NCI-H2171 (cell line): Measurements from ENCODE around the gene C16orf89.

Experiments
- DNase-seq: peaks from one replicate; lab custom pipeline; 2025; lab: John Stamatoyannopoulos, UW

Gene C16orf89

GRCh38 chr16:5003828-5004227 is 61.9 kb downstream of the C16orf89 start:
- DNase-seq: no peak

- DNase-seq: no peak
Observed at GRCh38 chr16:5003211-5003610, 62.5 kb downstream of the C16orf89 start.

GRCh38 chr16:5002699-5003143 is 63.0 kb downstream of the C16orf89 start:
- DNase-seq: no peak

- DNase-seq: no peak
Observed at GRCh38 chr16:5001986-5002385, 63.8 kb downstream of the C16orf89 start.

GRCh38 chr16:5001571-5001970 is 64.2 kb downstream of the C16orf89 start:
- DNase-seq: no peak

GRCh38 chr16:5000573-5001001 is 65.2 kb downstream of the C16orf89 start:
- DNase-seq: no peak

- DNase-seq: no peak
Observed at GRCh38 chr16:4994719-4995434, 70.9 kb downstream of the C16orf89 start.
